HUES48 (cell line): ENCODE results near the gene AQP12B.
"Not testable (repeated sequence)": the region's sequence is repeated elsewhere in the genome, so short reads cannot be mapped to it uniquely, and the experiment has no call there.

Experiments
- H3K27ac ChIP-seq: one replicate; pipeline ENCODE4 v1.7.0; 2013; ENCODE audit warnings: low read depth, low read length, inconsistent platforms
- H3K27me3 ChIP-seq: 2 replicates; pipeline ENCODE4 v1.6.1; 2013; ENCODE audit warnings: mild to moderate bottlenecking, low read length; ENCODE audit not compliant: control insufficient read depth, insufficient read depth
- H3K36me3 ChIP-seq: 2 replicates; pipeline ENCODE4 v1.6.1; 2013; ENCODE audit warnings: low read length; ENCODE audit not compliant: control insufficient read depth, insufficient read depth
- H3K4me1 ChIP-seq: 2 replicates; pipeline ENCODE4 v1.6.1; 2013; ENCODE audit warnings: mild to moderate bottlenecking, low read length; ENCODE audit not compliant: control insufficient read depth, insufficient read depth
- H3K4me3 ChIP-seq: 2 replicates; pipeline ENCODE4 v1.5.1; 2013; ENCODE audit warnings: mild to moderate bottlenecking, low read depth, low read length
- H3K9ac ChIP-seq: 2 replicates; pipeline ENCODE4 v1.6.1; 2013; ENCODE audit warnings: mild to moderate bottlenecking, low read depth, low read length, moderate library complexity
- H3K9me3 ChIP-seq: 2 replicates; pipeline ENCODE4 v1.6.1; 2013; ENCODE audit warnings: low read length; ENCODE audit not compliant: control insufficient read depth, insufficient read depth

The AQP12B gene

DNA sequence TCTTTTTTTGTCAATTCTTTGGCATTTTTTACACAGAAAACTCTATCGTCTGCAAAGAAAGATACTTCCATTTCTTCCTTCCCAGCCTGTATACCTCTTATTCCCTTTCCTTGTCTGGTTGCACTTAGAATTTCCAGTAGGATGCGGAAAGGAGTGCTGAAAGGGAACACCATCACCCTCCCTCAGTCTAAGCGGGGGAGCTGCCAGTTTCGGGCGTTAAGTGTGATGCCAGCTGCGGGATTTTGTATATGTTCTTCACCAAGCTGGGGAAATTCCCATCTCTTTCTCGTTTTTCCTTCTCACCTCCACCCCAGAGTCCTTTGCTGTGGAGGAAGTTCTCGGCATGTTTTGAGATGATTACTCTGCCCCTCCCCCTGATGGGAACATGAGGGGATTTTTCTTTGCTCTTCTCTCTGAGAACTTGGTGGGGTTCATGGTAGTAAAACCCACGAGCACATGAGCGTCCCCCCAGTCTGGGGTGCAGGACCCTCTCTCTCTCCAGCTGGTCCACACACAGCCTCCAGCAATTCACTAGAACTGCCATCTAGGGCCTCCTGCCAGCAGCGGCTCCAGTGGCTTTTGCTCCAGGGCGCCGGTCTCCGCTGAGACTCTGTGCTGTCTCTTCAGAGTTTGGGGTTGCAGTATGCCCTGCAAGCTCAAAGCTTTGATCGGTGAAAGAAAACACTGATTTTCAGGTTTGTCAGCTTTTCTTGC, 24.5 kb upstream of the AQP12B start:
- no peaks in the 10 kb centered on the region for H3K36me3 ChIP-seq
- no peaks in the 10 kb centered on the region for H3K9me3 ChIP-seq
- no peak overlapping the region for H3K27ac ChIP-seq
- no peaks in the 10 kb centered on the region for H3K27me3 ChIP-seq
- no peaks in the 10 kb centered on the region for H3K4me1 ChIP-seq
- no peak overlapping the region for H3K9ac ChIP-seq
- H3K4me3 ChIP-seq = no peak overlapping the region

DNA sequence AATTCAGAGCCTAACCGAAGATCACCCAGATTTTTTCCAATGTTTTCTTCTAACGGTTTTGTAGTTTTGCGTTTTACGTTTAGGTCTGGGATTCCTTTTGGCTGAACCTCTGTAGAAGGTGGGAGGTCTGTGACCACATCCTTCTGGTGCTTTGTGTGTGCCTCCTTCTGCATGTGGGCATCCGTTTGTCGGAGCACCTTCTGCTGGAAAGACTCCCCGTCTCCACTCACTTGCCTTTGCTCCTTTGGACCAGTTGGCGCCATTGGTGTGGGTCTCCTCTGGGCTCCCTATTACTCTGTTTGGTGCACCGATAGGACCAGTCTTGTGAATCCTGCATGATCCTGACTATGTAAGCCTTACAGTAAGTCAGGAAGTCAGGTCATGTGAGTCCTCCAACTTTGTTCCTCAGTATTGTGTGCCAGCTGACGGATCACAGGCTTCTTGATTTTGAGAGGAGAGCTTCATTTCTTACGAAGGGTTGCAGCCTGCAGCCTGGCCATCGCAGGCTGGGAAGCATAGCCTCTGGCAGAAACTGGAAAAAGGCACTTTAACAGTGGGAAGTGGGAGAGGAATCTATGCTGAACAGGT, 22.6 kb upstream of the AQP12B start:
- H3K27ac ChIP-seq = no peak overlapping the region
- no peaks in the 10 kb centered on the region for H3K27me3 ChIP-seq
- H3K9me3 ChIP-seq = no peaks in the 10 kb centered on the region
- no peak overlapping the region for H3K4me3 ChIP-seq
- no peaks in the 10 kb centered on the region for H3K36me3 ChIP-seq
- no peak overlapping the region for H3K9ac ChIP-seq
- H3K4me1 ChIP-seq = no peaks in the 10 kb centered on the region

GRCh38 chr2:240704651-240705050, 22.0 kb upstream of the AQP12B start:
- H3K9me3 ChIP-seq = no peaks in the 10 kb centered on the region
- no peak overlapping the region for H3K27ac ChIP-seq
- H3K4me1 ChIP-seq = no peaks in the 10 kb centered on the region
- no peaks in the 10 kb centered on the region for H3K36me3 ChIP-seq
- no peak overlapping the region for H3K4me3 ChIP-seq
- H3K27me3 ChIP-seq = no peaks in the 10 kb centered on the region
- no peak overlapping the region for H3K9ac ChIP-seq

DNA sequence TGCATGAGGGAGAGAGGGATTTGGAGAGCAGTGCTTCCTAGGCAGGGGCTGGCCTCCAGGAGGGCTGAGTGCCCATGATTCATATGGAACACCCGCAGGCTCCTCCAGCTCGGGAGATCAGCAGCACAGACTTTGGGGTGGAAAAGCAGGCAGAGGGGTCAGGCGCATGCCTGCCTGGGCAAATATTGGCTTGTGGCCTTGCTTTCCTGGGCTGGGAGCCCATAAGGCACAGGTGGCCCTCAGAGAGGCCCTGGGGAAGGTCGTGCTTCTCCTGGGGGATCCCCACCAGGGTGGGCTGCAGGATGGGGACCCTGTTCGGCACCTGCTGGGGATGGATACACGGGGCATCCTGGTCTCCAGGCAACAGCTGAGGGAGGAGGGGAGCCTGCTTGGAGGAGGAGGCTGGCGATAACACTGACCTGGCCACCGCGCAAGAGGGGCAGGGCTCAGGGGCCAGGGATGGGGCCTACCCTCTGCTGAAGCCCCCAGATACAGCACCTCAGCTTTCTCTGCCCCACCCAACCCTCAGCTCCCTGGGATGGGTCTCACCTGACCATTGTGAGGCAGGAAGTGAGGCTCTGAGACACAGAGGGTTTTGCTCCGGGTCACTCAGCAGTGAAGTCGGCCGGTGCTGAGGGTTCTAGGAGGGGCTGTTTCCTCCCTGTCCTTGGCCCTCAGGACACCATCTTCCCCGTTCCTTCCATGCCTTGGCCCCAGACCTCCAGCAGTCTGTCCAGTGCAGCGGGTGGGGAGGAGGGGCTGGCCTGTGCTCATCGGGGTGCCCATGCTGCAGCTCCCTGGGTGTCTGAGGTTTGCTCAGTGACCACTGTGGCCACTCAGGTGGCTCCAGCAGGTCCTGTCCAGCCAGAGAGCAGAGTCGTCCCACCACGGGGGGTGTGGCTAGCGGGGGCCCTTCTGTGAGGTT, 21.0 kb upstream of the AQP12B start:
- Histone ChIP-seq H3K27me3 (no peaks in the 10 kb centered on the region), H3K27ac (no peak overlapping the region), H3K9me3 (no peaks in the 10 kb centered on the region), H3K36me3 (no peaks in the 10 kb centered on the region), H3K4me1 (no peaks in the 10 kb centered on the region), H3K4me3 (no peak overlapping the region), H3K9ac (no peak overlapping the region)

GRCh38 chr2:240702640-240703011, 19.9 kb upstream of the AQP12B start:
- H3K9me3 ChIP-seq = no peaks in the 10 kb centered on the region
- no peaks in the 10 kb centered on the region for H3K27me3 ChIP-seq
- no peak overlapping the region for H3K9ac ChIP-seq
- H3K4me3 ChIP-seq = no peak overlapping the region
- no peaks in the 10 kb centered on the region for H3K4me1 ChIP-seq
- no peaks in the 10 kb centered on the region for H3K36me3 ChIP-seq
- H3K27ac ChIP-seq = no peak overlapping the region

GRCh38 chr2:240701736-240702639, 19.3 kb upstream of the AQP12B start:
- no peak overlapping the region for H3K9ac ChIP-seq
- no peaks in the 10 kb centered on the region for H3K4me1 ChIP-seq
- no peaks in the 10 kb centered on the region for H3K27me3 ChIP-seq
- H3K9me3 ChIP-seq = no peaks in the 10 kb centered on the region
- no peak overlapping the region for H3K4me3 ChIP-seq
- no peaks in the 10 kb centered on the region for H3K36me3 ChIP-seq
- H3K27ac ChIP-seq = no peak overlapping the region

GRCh38 chr2:240701091-240701735, 18.5 kb upstream of the AQP12B start:
- Histone ChIP-seq H3K9ac (no peak overlapping the region), H3K9me3 (no peaks in the 10 kb centered on the region), H3K4me1 (no peaks in the 10 kb centered on the region), H3K27ac (no peak overlapping the region), H3K4me3 (no peak overlapping the region), H3K36me3 (no peaks in the 10 kb centered on the region), H3K27me3 (no peaks in the 10 kb centered on the region)

DNA sequence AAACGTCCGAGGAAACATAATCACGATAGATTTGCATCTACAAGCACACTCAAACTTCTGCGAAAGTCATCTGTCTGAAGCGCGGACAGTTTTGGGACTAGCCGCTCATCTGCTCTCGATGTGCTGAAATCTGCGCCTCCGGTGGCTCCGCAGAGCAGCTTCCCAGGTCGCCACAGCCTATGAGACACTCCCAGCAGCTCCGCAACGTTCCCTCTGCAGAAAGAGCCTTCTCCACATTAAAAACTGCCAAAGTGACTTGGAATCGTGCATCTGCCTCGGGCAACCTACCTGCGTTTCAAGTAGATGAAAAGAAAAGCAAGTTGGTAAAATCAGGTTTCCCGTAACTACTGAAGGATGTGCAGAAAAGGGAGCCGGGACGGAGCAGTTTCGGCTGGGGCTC, 17.9 kb upstream of the AQP12B start:
- H3K9ac ChIP-seq, H3K9me3 ChIP-seq, H3K4me3 ChIP-seq, H3K36me3 ChIP-seq, H3K27ac ChIP-seq, H3K27me3 ChIP-seq, H3K4me1 ChIP-seq: not testable (repeated sequence)

- H3K4me3 ChIP-seq, H3K27me3 ChIP-seq, H3K36me3 ChIP-seq, H3K4me1 ChIP-seq, H3K9me3 ChIP-seq, H3K9ac ChIP-seq, H3K27ac ChIP-seq: not testable (repeated sequence)
These were observed 17.1 kb upstream of the AQP12B start for GRCh38 chr2:240699835-240700234.

- H3K9ac ChIP-seq, H3K36me3 ChIP-seq, H3K4me1 ChIP-seq, H3K27me3 ChIP-seq, H3K27ac ChIP-seq, H3K9me3 ChIP-seq, H3K4me3 ChIP-seq: not testable (repeated sequence)
These were observed 16.3 kb upstream of the AQP12B start for GRCh38 chr2:240698852-240699561.
